ENCODE measurements around the gene CRYAB. TPM values are rescaled to one million over a fixed set of nuclear protein-coding genes. Genes with fewer than 3 reads are reported as not detected.

The CRYAB gene
- total RNA-seq, 1 experiment from 2014 or later = not detected

DNA sequence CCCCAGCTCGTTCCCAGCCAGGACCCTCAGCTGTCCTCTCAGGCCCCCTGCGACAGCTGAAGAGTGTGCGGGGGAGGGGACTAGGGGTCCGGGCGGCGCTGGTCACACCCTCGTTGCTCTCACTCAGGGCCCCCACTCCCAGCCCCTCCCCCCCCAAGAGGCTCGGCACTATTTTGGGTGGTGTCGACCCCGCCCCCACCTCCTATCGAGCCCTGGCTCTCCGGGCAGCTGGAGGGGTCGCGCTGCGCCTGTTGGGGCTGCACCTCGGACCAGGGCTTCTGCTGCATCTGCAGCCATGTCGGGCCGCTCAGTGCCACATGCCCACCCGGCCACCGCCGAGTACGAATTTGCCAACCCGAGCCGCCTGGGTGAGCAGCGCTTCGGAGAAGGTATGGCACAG is 965 bp upstream of the CRYAB start, which contains the start of gene HSPB2:
Gene HSPB2 (plus strand): TSS at position 200 of the 400 bp plus-strand sequence. CDS start 96 bp downstream, at position 296.
- Histone ChIP-seq H3K27me3 (ENCODE audit: insufficient read depth, low read depth) (no peaks in the 10 kb centered on the region), H3K4me2 (peak within 1 kb of the TSS; percentile 32; the same call in 1 of the 2 replicates), H4K20me1 (ENCODE audit: insufficient read depth) (no peaks in the 10 kb centered on the region), H3K27ac (no peak within 1 kb of the TSS), H3K9me2 (ENCODE audit: insufficient read depth) (peaks cover 3% of the 10 kb centered on the region; the same call in 1 of the 2 replicates), H3K36me3 (ENCODE audit: low read depth) (no peaks in the 10 kb centered on the region), H3K79me2 (ENCODE audit: low read depth) (no peaks in the 10 kb centered on the region), H3K4me3 (no peak within 1 kb of the TSS), H3F3A (ENCODE audit: insufficient read depth, low read depth) (no peaks in the 10 kb centered on the region), H3K9me3 (ENCODE audit: insufficient read depth, low read depth) (no peaks in the 10 kb centered on the region), H3K4me1 (replicated peaks; ENCODE audit: insufficient read depth) (peaks cover 6% of the 10 kb centered on the region; the same call in 1 of the 2 replicates), H2AFZ (no peak within 1 kb of the TSS)
- TF ChIP-seq, protein P1, sequence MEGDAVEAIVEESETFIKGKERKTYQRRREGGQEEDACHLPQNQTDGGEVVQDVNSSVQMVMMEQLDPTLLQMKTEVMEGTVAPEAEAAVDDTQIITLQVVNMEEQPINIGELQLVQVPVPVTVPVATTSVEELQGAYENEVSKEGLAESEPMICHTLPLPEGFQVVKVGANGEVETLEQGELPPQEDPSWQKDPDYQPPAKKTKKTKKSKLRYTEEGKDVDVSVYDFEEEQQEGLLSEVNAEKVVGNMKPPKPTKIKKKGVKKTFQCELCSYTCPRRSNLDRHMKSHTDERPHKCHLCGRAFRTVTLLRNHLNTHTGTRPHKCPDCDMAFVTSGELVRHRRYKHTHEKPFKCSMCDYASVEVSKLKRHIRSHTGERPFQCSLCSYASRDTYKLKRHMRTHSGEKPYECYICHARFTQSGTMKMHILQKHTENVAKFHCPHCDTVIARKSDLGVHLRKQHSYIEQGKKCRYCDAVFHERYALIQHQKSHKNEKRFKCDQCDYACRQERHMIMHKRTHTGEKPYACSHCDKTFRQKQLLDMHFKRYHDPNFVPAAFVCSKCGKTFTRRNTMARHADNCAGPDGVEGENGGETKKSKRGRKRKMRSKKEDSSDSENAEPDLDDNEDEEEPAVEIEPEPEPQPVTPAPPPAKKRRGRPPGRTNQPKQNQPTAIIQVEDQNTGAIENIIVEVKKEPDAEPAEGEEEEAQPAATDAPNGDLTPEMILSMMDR (conservative IDR thresholded peaks at IDR 0.05) = no peak
- TF ChIP-seq EZH2 (IDR thresholded peaks at IDR 0.05; ENCODE audit: low read depth) = no peak
- ChIA-PET POLR2A (ENCODE audit: unreplicated experiment) (no interaction called here), CTCF (no interaction called here)
- no peak for DNase-seq
- intact Hi-C loops (cut with micrococcal nuclease; ENCODE audit: unreplicated experiment) = no loop called here
- BruUV-seq (replicated peaks) = no TSS peak

DNA sequence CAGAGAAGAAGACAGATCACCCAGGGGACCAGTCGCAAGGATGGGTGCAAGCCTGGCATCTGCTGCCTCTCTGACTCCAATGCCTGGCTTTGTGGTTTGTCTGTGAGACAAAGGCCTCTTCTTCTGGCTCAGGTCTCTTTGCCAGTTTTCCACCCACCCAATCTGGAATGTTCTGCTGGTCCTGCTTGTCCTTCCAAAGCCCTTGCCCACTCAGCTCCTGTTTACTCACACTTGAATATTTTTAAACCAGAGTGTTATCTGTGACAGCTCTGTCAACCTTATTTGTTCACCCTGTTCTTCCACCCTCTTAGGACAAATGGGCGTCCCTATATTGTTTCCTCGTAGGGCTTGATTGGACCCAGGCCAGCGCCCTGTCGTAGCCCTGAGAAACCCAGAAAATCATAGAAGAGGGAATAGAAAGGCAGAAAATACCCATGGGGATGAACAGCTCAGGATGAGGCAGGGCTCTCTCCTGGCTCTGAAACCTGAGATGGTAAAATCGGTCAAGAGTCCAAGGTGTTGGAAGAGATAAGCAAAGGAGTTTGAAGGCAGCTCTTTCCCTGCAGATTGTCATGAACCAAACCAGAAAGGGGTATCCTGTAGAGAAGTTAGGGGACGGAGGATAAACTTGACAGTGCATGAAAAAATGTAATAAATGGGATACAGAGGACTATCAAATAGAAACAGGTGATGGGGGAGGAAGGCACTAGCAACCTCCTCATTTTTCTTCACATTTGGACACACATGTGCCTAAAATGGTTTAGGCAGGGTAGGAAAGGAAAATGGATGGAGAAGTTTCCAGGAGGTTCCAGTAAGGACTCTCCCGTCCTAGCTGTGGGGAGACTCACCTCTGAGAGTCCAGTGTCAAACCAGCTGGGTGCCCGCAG is 651 bp downstream of the CRYAB start:
- Histone ChIP-seq H3K4me1 (replicated peaks; ENCODE audit: insufficient read depth) (peaks cover 6% of the 10 kb centered on the region; the same call in 1 of the 2 replicates), H3K79me2 (ENCODE audit: low read depth) (no peaks in the 10 kb centered on the region), H3K4me2 (no peak overlapping the region), H4K20me1 (ENCODE audit: insufficient read depth) (no peaks in the 10 kb centered on the region), H3K9me3 (ENCODE audit: insufficient read depth, low read depth) (no peaks in the 10 kb centered on the region), H3F3A (ENCODE audit: insufficient read depth, low read depth) (no peaks in the 10 kb centered on the region), H3K36me3 (ENCODE audit: low read depth) (no peaks in the 10 kb centered on the region), H3K27me3 (ENCODE audit: insufficient read depth, low read depth) (no peaks in the 10 kb centered on the region), H2AFZ (no peak overlapping the region), H3K9me2 (ENCODE audit: insufficient read depth) (no peaks in the 10 kb centered on the region), H3K27ac (no peak overlapping the region), H3K4me3 (no peak overlapping the region)
- intact Hi-C loops (cut with micrococcal nuclease; ENCODE audit: unreplicated experiment) = no loop called here
- BruUV-seq (replicated peaks) = no TSS peak
- TF ChIP-seq EZH2 (IDR thresholded peaks at IDR 0.05; ENCODE audit: low read depth) = no peak
- TF ChIP-seq, protein P1 (conservative IDR thresholded peaks at IDR 0.05) = no peak
- ChIA-PET POLR2A (ENCODE audit: unreplicated experiment) (no interaction called here), CTCF (interaction anchor here (0.5 kb wide), 1 partner anchor 33 kb away, joined by 4 read pairs; no protein-coding TSS in a partner anchor)
- no peak for DNase-seq

DNA sequence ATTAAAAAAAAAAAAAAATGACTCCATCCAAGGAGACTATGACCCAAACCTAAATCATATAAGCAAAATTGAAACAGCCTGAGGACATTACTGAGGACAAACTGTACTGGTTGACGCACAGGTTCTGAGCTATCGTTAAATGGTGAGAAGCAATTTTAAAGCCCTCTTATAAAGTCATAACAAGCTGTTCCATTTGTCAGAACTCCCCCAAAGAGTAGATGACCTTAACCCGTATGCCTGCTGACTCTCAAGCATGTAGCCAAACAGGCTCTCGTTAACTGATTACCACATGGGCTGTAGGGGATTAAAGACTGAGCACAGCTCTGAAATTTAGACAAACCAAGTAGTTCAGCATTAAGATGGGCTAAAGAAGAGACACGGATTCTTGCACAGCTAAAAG is 2.2 kb downstream of the CRYAB start:
- Histone ChIP-seq H3K27ac (no peak overlapping the region), H3K36me3 (ENCODE audit: low read depth) (no peaks in the 10 kb centered on the region), H4K20me1 (ENCODE audit: insufficient read depth) (no peaks in the 10 kb centered on the region), H3K27me3 (ENCODE audit: insufficient read depth, low read depth) (no peaks in the 10 kb centered on the region), H3K79me2 (ENCODE audit: low read depth) (no peaks in the 10 kb centered on the region), H3K9me2 (ENCODE audit: insufficient read depth) (no peaks in the 10 kb centered on the region), H3K4me2 (no peak overlapping the region), H3F3A (ENCODE audit: insufficient read depth, low read depth) (no peaks in the 10 kb centered on the region), H3K4me1 (replicated peaks; ENCODE audit: insufficient read depth) (peaks cover 6% of the 10 kb centered on the region; the same call in 1 of the 2 replicates), H3K9me3 (ENCODE audit: insufficient read depth, low read depth) (no peaks in the 10 kb centered on the region), H2AFZ (no peak overlapping the region), H3K4me3 (no peak overlapping the region)
- CTCF ChIA-PET = no interaction called here
- TF ChIP-seq EZH2 (IDR thresholded peaks at IDR 0.05; ENCODE audit: low read depth) = no peak
- TF ChIP-seq, protein P1 (conservative IDR thresholded peaks at IDR 0.05) = no peak
- no TSS peak for BruUV-seq (replicated peaks)
- intact Hi-C loops (cut with micrococcal nuclease; ENCODE audit: unreplicated experiment) = no loop called here
- POLR2A ChIA-PET (ENCODE audit: unreplicated experiment) = interaction anchor here (0.6 kb wide), 1 partner anchor 9 kb away, joined by 3 read pairs; no protein-coding TSS in a partner anchor
- DNase-seq = no peak
